Ishikawa (cell line): ENCODE data around the gene RNU5D-1.

ENCODE experiments used
- CREB1 ChIP-seq: IDR thresholded peaks from 2 replicates; pipeline ENCODE4 v1.6.1; 2012; ENCODE audit warnings: low read depth
- EP300 ChIP-seq: IDR thresholded peaks from 2 replicates; pipeline ENCODE4 v1.6.1; 2012; ENCODE audit warnings: borderline replicate concordance

DNA sequence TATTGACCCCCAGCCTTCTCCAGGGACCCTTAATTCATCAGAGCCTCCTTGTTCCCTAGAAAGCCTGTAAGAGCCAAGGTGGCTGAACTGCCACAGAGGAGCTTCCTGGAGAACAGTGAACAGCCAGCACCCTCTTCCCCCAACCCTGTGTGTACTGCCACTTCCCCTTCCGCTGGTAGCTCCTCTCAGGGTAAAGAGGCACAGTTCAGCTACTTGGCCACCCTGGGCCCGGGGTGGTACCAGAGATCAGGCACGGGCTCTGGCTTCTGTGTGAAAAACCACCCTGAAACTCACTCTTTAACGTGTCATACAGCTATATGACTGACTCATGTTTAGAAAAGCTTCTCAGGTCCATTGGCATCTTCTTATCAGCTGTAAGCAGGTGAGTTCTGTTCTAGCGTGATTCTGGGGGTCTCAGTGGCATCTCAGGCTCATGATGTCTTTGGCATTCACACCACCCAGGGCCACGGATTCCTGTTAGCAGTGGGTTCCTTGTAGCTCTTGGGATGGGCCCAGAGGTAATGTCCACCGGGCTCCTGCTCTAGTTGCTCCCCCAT is 34.1 kb downstream of the RNU5D-1 start:
- TF ChIP-seq EP300 (no peak), CREB1 (no peak)
